Activated CD4-positive, alpha-beta T cell treated with anti-CD3 and anti-CD28 coated beads for 36 hours (primary cell): ENCODE measurements around the gene ZNF491. TPM values are rescaled to one million over a fixed set of nuclear protein-coding genes. Genes with fewer than 3 reads are reported as not detected.
A peak's percentile ranks its signal among the peaks of the same experiment; 100 is the strongest.
"Not testable (repeated sequence)": the region's sequence is repeated elsewhere in the genome, so short reads cannot be mapped to it uniquely, and the experiment has no call there.

Source experiments
- ATAC-seq: fragments of 200-7000 bp; cut with Tn5 transposase; one replicate; pipeline ENCODE4 v1.10.0; 2021; ENCODE audit warnings: mild to moderate bottlenecking, moderate library complexity
- CTCF ChIA-PET: fragments of 350-600 bp; sonication (Branson Sonifier 250); formaldehyde crosslinking; loops from one replicate; lab custom pipeline; 2021; ENCODE audit warnings: antibody characterized with exemption; lab: Charles Lee
- POLR2A ChIA-PET: fragments of 350-600 bp; sonication (Branson Sonifier 250); formaldehyde crosslinking; loops from one replicate; lab custom pipeline; 2021; ENCODE audit warnings: antibody characterized with exemption, inconsistent platforms; lab: Charles Lee
- DNase-seq: peaks from one replicate; pipeline ENCODE4 v3.0.0-alpha.2; 2020
- H3K27ac Mint-ChIP-seq: one replicate; pipeline ENCODE4 v1.8.0; 2021; ENCODE audit warnings: mixed read lengths
- H3K27me3 Mint-ChIP-seq: one replicate; pipeline ENCODE4 v1.8.0; 2021; ENCODE audit warnings: mixed read lengths
- H3K36me3 Mint-ChIP-seq: one replicate; pipeline ENCODE4 v1.8.0; 2021; ENCODE audit warnings: low read depth, mixed read lengths
- H3K4me1 Mint-ChIP-seq: one replicate; pipeline ENCODE4 v1.8.0; 2021; ENCODE audit warnings: mixed read lengths
- H3K4me3 Mint-ChIP-seq: one replicate; pipeline ENCODE4 v1.8.0; 2021; ENCODE audit warnings: mild to moderate bottlenecking, moderate library complexity, mixed read lengths
- H3K9me3 Mint-ChIP-seq: one replicate; pipeline ENCODE4 v1.8.0; 2021; ENCODE audit warnings: low read depth, mixed read lengths
- intact Hi-C, 2 experiments: fragments of 100-400 bp; cut with DNase I in 1 of 2; cut with micrococcal nuclease in 1 of 2; formaldehyde crosslinking; loops; one replicate each; pipeline versions ENCODE4 v1.14.2 to v1.15.1; 2022 to 2024; cut with DNase I, micrococcal nuclease
- total RNA-seq, 2 experiments: library from RNA; stranded (reverse); gene quantifications; one replicate each; pipeline ENCODE4 v1.2.3, GENCODE V29; 2021

The ZNF491 gene
- total RNA-seq, 2 experiments from 2014 or later: 0.60 to 1.2 TPM

DNA sequence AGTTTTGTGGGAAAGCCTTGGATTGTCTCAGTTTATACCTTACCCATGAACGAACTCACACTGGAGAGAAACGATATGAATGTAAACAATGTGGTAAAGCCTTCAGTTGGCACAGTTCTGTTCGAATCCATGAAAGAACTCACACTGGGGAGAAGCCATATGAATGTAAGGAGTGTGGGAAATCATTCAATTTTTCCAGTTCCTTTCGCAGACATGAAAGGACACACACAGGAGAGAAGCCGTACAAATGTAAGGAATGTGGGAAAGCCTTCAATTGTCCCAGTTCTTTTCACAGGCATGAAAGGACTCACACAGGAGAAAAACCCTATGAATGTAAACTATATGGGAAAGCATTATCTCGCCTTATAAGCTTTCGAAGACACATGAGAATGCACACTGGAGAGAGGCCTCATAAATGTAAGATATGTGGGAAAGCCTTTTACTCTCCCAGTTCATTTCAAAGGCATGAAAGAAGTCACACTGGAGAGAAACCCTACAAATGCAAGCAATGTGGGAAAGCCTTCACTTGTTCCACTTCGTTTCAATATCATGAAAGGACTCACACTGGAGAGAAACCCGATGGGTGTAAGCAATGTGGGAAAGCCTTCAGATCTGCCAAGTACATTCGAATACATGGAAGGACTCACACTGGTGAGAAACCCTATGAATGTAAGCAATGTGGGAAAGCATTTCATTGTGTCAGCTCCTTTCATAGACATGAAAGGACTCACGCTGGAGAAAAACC, 8.2 kb downstream of the ZNF491 start:
- intact Hi-C loops: no loop called here
- Mint-ChIP-seq H3K4me1 (no peaks in the 10 kb centered on the region), H3K4me3 (no peak overlapping the region), H3K27me3 (no peaks in the 10 kb centered on the region), H3K9me3 (peaks cover 34% of the 10 kb centered on the region), H3K36me3 (peaks cover 33% of the 10 kb centered on the region), H3K27ac (no peak overlapping the region)
- ChIA-PET POLR2A (no interaction called here), CTCF (no interaction called here)
- ATAC-seq (no peak), DNase-seq (no peak)

GRCh38 chr19:11807099-11807380, 8.7 kb downstream of the ZNF491 start:
- H3K4me3 Mint-ChIP-seq: no peak overlapping the region
- H3K27ac Mint-ChIP-seq: no peak overlapping the region
- intact Hi-C loops: no loop called here
- H3K36me3 Mint-ChIP-seq: peaks cover 33% of the 10 kb centered on the region
- CTCF ChIA-PET: no interaction called here
- H3K4me1 Mint-ChIP-seq: no peaks in the 10 kb centered on the region
- H3K27me3 Mint-ChIP-seq: no peaks in the 10 kb centered on the region
- ATAC-seq: no peak
- POLR2A ChIA-PET: no interaction called here
- DNase-seq: no peak
- H3K9me3 Mint-ChIP-seq: peaks cover 34% of the 10 kb centered on the region

DNA sequence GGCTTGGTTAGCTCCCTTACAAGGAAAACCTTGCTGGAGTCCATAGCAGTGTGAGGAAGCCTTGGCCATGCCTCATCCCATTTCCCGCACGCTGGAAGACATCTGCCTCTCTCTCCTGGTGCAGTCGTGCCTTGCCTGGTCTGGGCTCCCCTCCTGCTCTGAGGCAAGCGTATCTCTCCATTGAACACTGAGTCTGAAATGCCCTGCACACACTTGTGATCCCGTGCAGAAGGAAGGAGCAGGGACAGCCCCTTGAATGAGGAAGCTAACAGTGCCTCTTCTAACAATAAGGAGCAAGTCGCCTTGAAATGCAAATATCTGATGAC, 15.3 kb downstream of the ZNF491 start:
- Mint-ChIP-seq H3K27ac (peak overlapping the region; percentile 73), H3K27me3 (no peaks in the 10 kb centered on the region), H3K4me3 (peak overlapping the region; percentile 89), H3K4me1 (peaks cover 20% of the 10 kb centered on the region), H3K9me3 (peaks cover 7% of the 10 kb centered on the region), H3K36me3 (peaks cover 19% of the 10 kb centered on the region)
- intact Hi-C loops: loop anchor here (1.0 to 5.0 kb wide), 13 partner anchors 15 to 855 kb away; partner anchors contain the start of genes ZNF439 (in 2 of the 2), ZNF491 (in 2 of the 2), ZNF653 (in 1 of the 2) and ZNF823 (in 1 of the 2)
- peak; percentile 59 for ATAC-seq
- ChIA-PET POLR2A (interaction anchor here (0.8 kb wide), 1 partner anchor 16 kb away, joined by 3 read pairs; the partner anchor contains the start of gene ZNF491), CTCF (interaction anchor here (0.6 to 0.7 kb wide), 2 partner anchors 15 to 16 kb away, joined by 3 to 8 read pairs; partner anchors contain the start of gene ZNF491)
- DNase-seq: no peak

- no peaks in the 10 kb centered on the region for H3K27me3 Mint-ChIP-seq
- peaks cover 20% of the 10 kb centered on the region for H3K4me1 Mint-ChIP-seq
- peak; percentile 100 for ATAC-seq
- H3K4me3 Mint-ChIP-seq: peak within 1 kb of the TSS; percentile 89
- intact Hi-C loops: loop anchor here (1.0 to 5.0 kb wide), 12 partner anchors 16 to 855 kb away; partner anchors contain the start of genes ZNF439 (in 2 of the 2), ZNF491 (in 1 of the 2), ZNF653 (in 1 of the 2) and ZNF823 (in 1 of the 2)
- peaks cover 20% of the 10 kb centered on the region for H3K36me3 Mint-ChIP-seq
- DNase-seq: peak; percentile 95
- ChIA-PET CTCF (interaction anchor here (0.6 to 2.0 kb wide), 4 partner anchors 16 to 959 kb away, joined by 3 to 6 read pairs (median 4); partner anchors contain the start of gene ZNF491), POLR2A (interaction anchor here (0.8 kb wide), 1 partner anchor 16 kb away, joined by 3 read pairs; the partner anchor contains the start of gene ZNF491)
- H3K9me3 Mint-ChIP-seq: peaks cover 4% of the 10 kb centered on the region
- peak within 1 kb of the TSS; percentile 73 for H3K27ac Mint-ChIP-seq
These were observed 15.8 kb downstream of the ZNF491 start, which contains the start of gene ZNF440 for GRCh38 chr19:11814029-11814699. ZNF440 (plus strand) TSS chr19:11814273; CDS start chr19:11814448, 175 bp downstream.

DNA sequence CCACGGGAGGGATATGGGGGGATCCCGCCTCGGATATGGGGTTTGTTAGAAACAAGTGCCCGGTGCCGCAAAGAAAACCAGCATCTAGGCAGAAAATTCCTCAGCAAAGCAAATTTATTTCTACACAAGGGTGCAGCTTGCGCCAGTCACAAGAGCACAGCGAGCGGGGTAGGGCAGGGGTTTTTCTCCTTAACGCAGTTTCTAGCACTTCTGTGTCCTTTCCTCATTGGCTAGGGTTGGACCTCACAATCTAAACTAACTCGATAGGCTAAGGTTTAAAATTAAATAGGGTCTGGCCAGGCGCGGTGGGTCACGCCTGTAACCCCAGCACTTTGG, 16.3 kb downstream of the ZNF491 start:
- ChIA-PET CTCF (interaction anchor here (0.7 to 2.0 kb wide), 3 partner anchors 17 to 959 kb away, joined by 4 to 6 read pairs (median 4); partner anchors contain the start of gene ZNF491), POLR2A (interaction anchor here (0.8 kb wide), 1 partner anchor 17 kb away, joined by 3 read pairs; the partner anchor contains the start of gene ZNF491)
- DNase-seq: no peak
- intact Hi-C loops: loop anchor here (1.0 to 5.0 kb wide), 12 partner anchors 16 to 854 kb away; partner anchors contain the start of genes ZNF439 (in 2 of the 2), ZNF491 (in 1 of the 2), ZNF653 (in 1 of the 2) and ZNF823 (in 1 of the 2)
- Mint-ChIP-seq H3K4me1 (peaks cover 20% of the 10 kb centered on the region), H3K9me3 (peaks cover 4% of the 10 kb centered on the region), H3K27me3 (no peaks in the 10 kb centered on the region), H3K27ac (peak overlapping the region; percentile 69), H3K4me3 (peak overlapping the region; percentile 89), H3K36me3 (peaks cover 20% of the 10 kb centered on the region)
- ATAC-seq: no peak

GRCh38 chr19:11821474-11822109, 23.3 kb downstream of the ZNF491 start:
- peak; percentile 73 for ATAC-seq
- CTCF ChIA-PET: interaction anchor here (0.6 kb wide), 1 partner anchor 82 kb away, joined by 3 read pairs; no protein-coding TSS in a partner anchor

DNA sequence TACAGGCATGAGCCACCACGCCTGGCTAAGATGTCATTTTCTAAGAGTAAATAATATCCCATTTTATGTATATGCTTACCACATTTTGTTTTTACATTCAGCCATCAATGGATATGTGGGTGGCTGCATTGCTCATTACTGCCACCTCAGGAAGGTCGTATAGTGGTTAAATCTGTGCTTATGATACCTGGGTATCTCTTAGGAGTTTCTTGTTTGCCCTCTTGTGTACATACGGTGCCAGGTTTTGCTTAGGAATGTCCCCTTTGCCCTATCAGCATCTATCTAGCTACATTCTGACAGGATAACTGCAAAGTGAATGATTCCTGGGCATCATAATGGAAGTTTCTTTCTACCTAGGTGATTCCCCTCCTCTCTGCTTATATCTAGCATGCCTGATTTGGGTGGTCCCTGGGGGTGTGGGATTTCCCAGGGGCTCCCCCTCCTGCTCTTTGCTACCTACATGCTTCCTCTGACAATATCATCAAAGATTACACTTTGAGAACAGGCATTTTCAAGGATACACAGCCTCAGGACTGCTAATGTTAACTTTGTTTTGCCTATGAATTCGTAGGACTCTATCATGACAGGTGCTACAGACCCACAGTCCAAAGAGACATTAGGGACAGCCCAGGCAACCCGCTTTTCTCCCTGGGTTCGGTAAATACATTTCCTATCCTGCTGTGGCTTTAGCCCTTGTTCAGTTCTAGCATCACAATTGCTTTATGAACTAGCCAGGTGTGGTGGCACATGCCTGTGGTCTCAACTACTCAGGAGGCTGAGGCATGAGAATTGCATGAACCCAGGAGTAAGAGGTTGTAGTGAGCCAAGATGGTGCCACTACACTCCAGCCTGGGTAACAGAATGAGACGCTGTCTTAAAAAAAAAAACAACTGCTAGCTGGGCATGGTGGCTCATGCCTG, 30.9 kb downstream of the ZNF491 start:
- intact Hi-C loops: loop anchor here in 1 of 2 experiments (5.0 kb wide), 1 partner anchor 47 kb away; no protein-coding TSS in a partner anchor
- H3K4me3 Mint-ChIP-seq, H3K27me3 Mint-ChIP-seq, H3K4me1 Mint-ChIP-seq, DNase-seq, POLR2A ChIA-PET, ATAC-seq, H3K27ac Mint-ChIP-seq: not testable (repeated sequence)
- H3K36me3 Mint-ChIP-seq: peaks cover 83% of the 10 kb centered on the region
- CTCF ChIA-PET: interaction anchor here (0.6 kb wide), 1 partner anchor 31 kb away, joined by 3 read pairs; the partner anchor contains the start of gene ZNF491
- H3K9me3 Mint-ChIP-seq: peaks cover 47% of the 10 kb centered on the region

More at GRCh38 chr19:11821474-11822109, 23.3 kb downstream of the ZNF491 start:
- Mint-ChIP-seq H3K36me3 (peaks cover 57% of the 10 kb centered on the region), H3K27ac (peak overlapping the region; percentile 26), H3K4me3 (no peak overlapping the region), H3K9me3 (peaks cover 21% of the 10 kb centered on the region), H3K4me1 (peaks cover 7% of the 10 kb centered on the region), H3K27me3 (no peaks in the 10 kb centered on the region)
- DNase-seq: peak; percentile 27
- POLR2A ChIA-PET: no interaction called here
- intact Hi-C loops: no loop called here

- DNase-seq (no peak), ATAC-seq (no peak)
- H3K4me3 Mint-ChIP-seq: no peak overlapping the region
- H3K27ac Mint-ChIP-seq: no peak overlapping the region
- ChIA-PET CTCF (interaction anchor here (0.8 kb wide), 1 partner anchor 27 kb away, joined by 3 read pairs; no protein-coding TSS in a partner anchor), POLR2A (no interaction called here)
- peaks cover 50% of the 10 kb centered on the region for H3K9me3 Mint-ChIP-seq
- no peaks in the 10 kb centered on the region for H3K4me1 Mint-ChIP-seq
- peaks cover 67% of the 10 kb centered on the region for H3K36me3 Mint-ChIP-seq
- intact Hi-C loops: no loop called here
- no peaks in the 10 kb centered on the region for H3K27me3 Mint-ChIP-seq
These were observed 34.1 kb downstream of the ZNF491 start for GRCh38 chr19:11832253-11832912.

GRCh38 chr19:11833541-11833940, 35.2 kb downstream of the ZNF491 start:
- no peaks in the 10 kb centered on the region for H3K4me1 Mint-ChIP-seq
- CTCF ChIA-PET: interaction anchor here (0.7 kb wide), 1 partner anchor 334 kb away, joined by 3 read pairs; no protein-coding TSS in a partner anchor
- POLR2A ChIA-PET: no interaction called here
- H3K36me3 Mint-ChIP-seq: peaks cover 55% of the 10 kb centered on the region
- H3K27ac Mint-ChIP-seq: no peak overlapping the region
- DNase-seq (no peak), ATAC-seq (no peak)
- intact Hi-C loops: no loop called here
- H3K4me3 Mint-ChIP-seq: no peak overlapping the region
- no peaks in the 10 kb centered on the region for H3K27me3 Mint-ChIP-seq
- H3K9me3 Mint-ChIP-seq: peaks cover 49% of the 10 kb centered on the region

GRCh38 chr19:11835626-11836066, 37.3 kb downstream of the ZNF491 start:
- POLR2A ChIA-PET, H3K4me1 Mint-ChIP-seq, H3K27me3 Mint-ChIP-seq, H3K27ac Mint-ChIP-seq, DNase-seq, intact Hi-C loops, ATAC-seq, CTCF ChIA-PET, H3K4me3 Mint-ChIP-seq: not testable (repeated sequence)
- Mint-ChIP-seq H3K36me3 (peaks cover 36% of the 10 kb centered on the region), H3K9me3 (peaks cover 37% of the 10 kb centered on the region)
